WTC11 (cell line): ENCODE results near the gene ATXN3L.

Experiments
- CTCF ChIP-seq: fragments of 200-600 bp; IDR thresholded peaks from 2 replicates; pipeline ENCODE4 v1.8.0; 2022; ENCODE audit warnings: antibody characterized with exemption
- E2F1 ChIP-seq: sonication (generic); formaldehyde crosslinking; IDR thresholded peaks from 2 replicates; pipeline ENCODE4 v1.8.0; 2022; ENCODE audit warnings: mild to moderate bottlenecking, missing genetic modification reagents
- E2F4 ChIP-seq: sonication (generic); formaldehyde crosslinking; IDR thresholded peaks from 2 replicates; pipeline ENCODE4 v1.8.1; 2022; ENCODE audit warnings: low read depth, mild to moderate bottlenecking, moderate library complexity, missing genetic modification reagents, borderline replicate concordance
- PREB ChIP-seq: sonication (generic); formaldehyde crosslinking; IDR thresholded peaks from 2 replicates; pipeline ENCODE4 v1.8.1; 2022; ENCODE audit warnings: mild to moderate bottlenecking, missing genetic modification reagents, moderate library complexity, borderline replicate concordance

GRCh38 chrX:13271511-13271910 lies 48.3 kb downstream of the ATXN3L start:
- TF ChIP-seq E2F1 (CRISPR knock-in tag) = no peak
- no peak for TF ChIP-seq CTCF
- no peak for TF ChIP-seq E2F4 (CRISPR knock-in tag)
- TF ChIP-seq PREB (CRISPR knock-in tag) = no peak
